GM18511 (cell line): ENCODE results near the gene MSX1.

Experiments
- ATAC-seq: cut with Tn5 transposase; IDR thresholded peaks from one replicate; pipeline ENCODE4 v1.9.1; 2021; ENCODE audit warnings: mild to moderate bottlenecking, moderate library complexity; ENCODE audit not compliant: unreplicated experiment

The MSX1 gene

GRCh38 chr4:4899202-4899925 is 39.9 kb downstream of the MSX1 start:
- no peak for ATAC-seq

- ATAC-seq = no peak
Observed at GRCh38 chr4:4901877-4902276, 42.4 kb downstream of the MSX1 start.

- ATAC-seq = no peak
Observed at GRCh38 chr4:4912155-4912554, 52.7 kb downstream of the MSX1 start.

GRCh38 chr4:4913147-4913561 is 53.7 kb downstream of the MSX1 start:
- ATAC-seq = no peak
